K562 treated with DMSO at 1 percent for 12 hours (cell line): ENCODE results near the gene NCBP3. TPM values are rescaled to one million over a fixed set of nuclear protein-coding genes. Genes with fewer than 3 reads are reported as not detected.

ENCODE experiments used
- total RNA-seq: library from RNA; unstranded; fragments of 300-600 nt; gene quantifications from 2 replicates; pipeline ENCODE4 v1.2.3, GENCODE V29; 2022; ENCODE audit not compliant: insufficient read depth

The NCBP3 gene, protein sequence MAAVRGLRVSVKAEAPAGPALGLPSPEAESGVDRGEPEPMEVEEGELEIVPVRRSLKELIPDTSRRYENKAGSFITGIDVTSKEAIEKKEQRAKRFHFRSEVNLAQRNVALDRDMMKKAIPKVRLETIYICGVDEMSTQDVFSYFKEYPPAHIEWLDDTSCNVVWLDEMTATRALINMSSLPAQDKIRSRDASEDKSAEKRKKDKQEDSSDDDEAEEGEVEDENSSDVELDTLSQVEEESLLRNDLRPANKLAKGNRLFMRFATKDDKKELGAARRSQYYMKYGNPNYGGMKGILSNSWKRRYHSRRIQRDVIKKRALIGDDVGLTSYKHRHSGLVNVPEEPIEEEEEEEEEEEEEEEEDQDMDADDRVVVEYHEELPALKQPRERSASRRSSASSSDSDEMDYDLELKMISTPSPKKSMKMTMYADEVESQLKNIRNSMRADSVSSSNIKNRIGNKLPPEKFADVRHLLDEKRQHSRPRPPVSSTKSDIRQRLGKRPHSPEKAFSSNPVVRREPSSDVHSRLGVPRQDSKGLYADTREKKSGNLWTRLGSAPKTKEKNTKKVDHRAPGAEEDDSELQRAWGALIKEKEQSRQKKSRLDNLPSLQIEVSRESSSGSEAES
- 2.5 and 9.2 TPM in 2 replicates for total RNA-seq

DNA sequence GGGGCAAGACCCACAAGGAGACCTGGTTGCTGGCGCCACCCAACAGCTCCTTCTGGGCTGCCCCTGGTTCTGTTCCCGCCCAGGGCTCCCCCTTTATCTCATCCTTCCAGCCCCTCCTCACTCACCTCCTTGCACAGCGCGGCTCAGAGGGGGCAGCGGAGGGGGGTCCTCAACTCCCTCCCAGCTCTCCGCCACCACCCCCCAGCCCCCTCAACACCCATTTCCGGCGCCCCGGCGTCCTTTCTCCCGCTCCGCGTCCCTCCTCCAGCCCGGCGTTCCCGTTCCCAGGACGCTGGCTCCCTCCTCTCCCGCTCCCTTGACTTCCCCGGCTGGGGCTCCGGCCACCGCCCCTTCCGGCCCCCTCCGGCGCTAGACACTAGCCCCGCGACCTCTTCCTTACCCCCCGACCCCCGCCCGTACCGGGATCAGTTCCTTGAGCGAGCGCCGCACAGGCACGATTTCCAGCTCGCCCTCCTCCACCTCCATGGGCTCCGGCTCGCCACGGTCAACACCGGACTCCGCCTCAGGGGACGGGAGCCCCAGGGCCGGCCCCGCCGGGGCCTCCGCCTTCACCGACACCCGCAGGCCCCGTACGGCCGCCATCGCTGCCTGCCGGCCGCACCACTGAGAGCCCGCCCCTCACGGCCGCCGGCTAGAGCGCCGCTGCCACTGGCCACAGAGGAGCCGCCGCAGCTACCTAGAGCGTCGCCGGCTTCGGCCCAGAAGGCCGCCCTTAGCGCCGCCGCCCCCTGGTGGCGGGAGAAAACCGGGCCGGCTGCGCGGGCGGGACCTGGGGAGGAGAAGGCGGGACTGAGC, at the start of gene NCBP3:
Gene NCBP3, minus strand, starts transcription at position 626 of the 816 bp plus-strand sequence. Its CDS starts 23 bp downstream, at position 603.

DNA sequence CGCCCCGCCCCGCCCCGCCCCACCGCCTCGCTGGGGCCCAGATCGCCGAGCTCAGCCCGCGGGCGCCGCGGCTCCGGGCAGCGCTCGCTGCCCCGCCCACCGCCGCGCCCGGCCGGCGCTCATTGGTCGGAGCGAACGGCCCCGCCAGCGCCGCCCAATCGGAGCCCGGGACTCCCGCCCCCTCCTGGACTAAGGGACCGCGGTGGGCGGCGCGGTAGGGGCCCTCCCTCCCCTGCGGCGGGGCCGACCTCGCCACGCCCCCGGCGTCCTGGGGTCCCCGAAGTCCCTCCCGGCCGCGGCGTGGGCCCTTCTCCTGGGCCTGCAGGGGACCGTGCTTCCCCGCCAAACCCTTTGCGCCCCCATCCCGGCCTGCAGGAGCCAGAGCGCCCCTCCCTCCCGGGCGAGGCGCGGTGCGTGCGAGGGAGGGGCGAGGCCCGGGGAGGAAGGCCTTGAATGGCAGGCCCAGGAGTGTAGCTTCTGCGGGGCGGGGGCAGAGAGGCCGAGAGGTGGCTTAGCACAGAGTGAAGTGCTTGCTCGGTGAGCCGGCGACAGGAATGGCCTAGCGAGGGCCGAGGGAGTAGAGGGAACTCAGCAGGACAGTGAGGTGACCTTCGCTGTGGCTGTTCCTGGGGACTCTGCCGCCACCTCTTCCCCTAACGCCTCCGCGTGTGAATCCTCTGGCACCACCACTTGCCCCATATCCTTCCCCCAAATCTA, 47.1 kb upstream of the NCBP3 start, which contains the start of gene CAMKK1:
Gene CAMKK1, minus strand, starts transcription at position 51 of the 717 bp plus-strand sequence. CDS start 7,366 bp downstream, outside the sequence.

DNA sequence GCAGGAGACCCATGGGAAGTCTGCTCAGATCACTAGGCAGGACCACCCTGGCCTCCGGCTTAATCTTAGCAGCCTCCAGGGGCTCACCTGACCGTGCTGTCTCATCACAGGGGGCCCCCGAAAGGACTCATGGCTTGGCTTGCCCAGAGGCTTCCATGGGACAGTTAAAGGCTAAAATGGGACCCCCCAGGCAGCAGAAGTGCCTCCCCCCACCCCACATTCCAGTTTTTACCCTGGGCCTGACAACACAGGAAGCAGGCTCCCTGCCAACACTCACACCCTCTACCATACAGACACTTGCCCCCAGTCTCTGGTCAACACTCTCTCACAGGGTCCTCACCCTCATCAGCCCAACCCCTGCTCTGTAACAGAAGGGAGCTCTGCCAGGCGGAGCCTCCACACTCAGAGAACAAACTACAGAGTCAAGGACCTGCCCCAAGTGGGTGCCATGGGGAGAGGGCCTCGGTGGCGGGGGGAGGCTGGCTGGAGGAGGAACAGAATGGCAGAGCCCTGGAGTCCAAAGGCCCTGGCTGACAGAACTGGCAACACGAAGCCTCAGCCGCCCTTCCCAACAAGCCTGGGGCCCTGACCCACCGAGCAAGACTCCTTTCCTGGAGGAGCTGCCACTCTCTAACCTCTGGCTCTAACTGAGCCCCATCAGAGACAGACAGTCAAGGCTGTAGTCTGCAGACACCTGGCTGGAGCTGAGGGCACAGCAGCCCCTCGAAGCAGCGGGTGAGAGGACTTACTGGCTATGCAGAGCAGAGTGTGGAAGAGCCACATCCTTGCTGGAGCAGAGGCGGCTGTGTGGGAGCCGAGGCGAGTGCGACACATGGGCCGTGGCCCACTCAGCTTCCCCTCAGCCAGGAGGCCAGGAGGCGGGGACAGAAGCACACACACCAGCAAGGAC, 45.4 kb downstream of the NCBP3 start, which contains the start of gene ITGAE:
Gene ITGAE, minus strand, starts transcription at position 827 of the 910 bp plus-strand sequence. Its CDS starts 44 bp downstream, at position 783.

Other genes with a start within 250 kb of the NCBP3 start
- gene TRPV1, start 236.8 kb downstream of the NCBP3 start, total RNA-seq, result 0.55 and 1.6 TPM in 2 replicates
- gene SHPK, start 210.0 kb downstream of the NCBP3 start, total RNA-seq, result 11.5 and 22.0 TPM in 2 replicates
- gene CTNS, start 209.5 kb downstream of the NCBP3 start, total RNA-seq, result 13.6 and 28.7 TPM in 2 replicates
- 44.2 and 50.8 TPM in 2 replicates for gene TAX1BP3, start 177.7 kb downstream of the NCBP3 start, total RNA-seq
- gene EMC6, start 177.4 kb downstream of the NCBP3 start, total RNA-seq, result 137 and 157 TPM in 2 replicates
- gene P2RX5, start 150.1 kb downstream of the NCBP3 start, total RNA-seq, result not detected in 2 replicates
- gene HASPIN, start 122.3 kb downstream of the NCBP3 start, total RNA-seq, result 5.5 and 13.2 TPM in 2 replicates
- gene ITGAE, start 45.1 kb downstream of the NCBP3 start, total RNA-seq, result 35.8 and 37.6 TPM in 2 replicates
- 2.5 and 3.4 TPM in 2 replicates for gene CAMKK1, start 46.8 kb upstream of the NCBP3 start, total RNA-seq
- gene P2RX1, start 70.2 kb upstream of the NCBP3 start, total RNA-seq, result 15.9 and 27.2 TPM in 2 replicates
- 108 and 186 TPM in 2 replicates for gene ATP2A3, start 118.2 kb upstream of the NCBP3 start, total RNA-seq